ENCODE data around the gene TMPRSS5. TPM values are rescaled to one million over a fixed set of nuclear protein-coding genes. Genes with fewer than 3 reads are reported as not detected.
"Not testable (repeated sequence)": the region's sequence is repeated elsewhere in the genome, so short reads cannot be mapped to it uniquely, and the experiment has no call there.

Gene TMPRSS5
- total and polyA plus RNA-seq, 10 of the 15 experiments (the other 5 are each of a cell fraction or from before 2014, with no cell fraction given): 0.05 to 0.85 (median 0.34) TPM; not detected in 2

DNA sequence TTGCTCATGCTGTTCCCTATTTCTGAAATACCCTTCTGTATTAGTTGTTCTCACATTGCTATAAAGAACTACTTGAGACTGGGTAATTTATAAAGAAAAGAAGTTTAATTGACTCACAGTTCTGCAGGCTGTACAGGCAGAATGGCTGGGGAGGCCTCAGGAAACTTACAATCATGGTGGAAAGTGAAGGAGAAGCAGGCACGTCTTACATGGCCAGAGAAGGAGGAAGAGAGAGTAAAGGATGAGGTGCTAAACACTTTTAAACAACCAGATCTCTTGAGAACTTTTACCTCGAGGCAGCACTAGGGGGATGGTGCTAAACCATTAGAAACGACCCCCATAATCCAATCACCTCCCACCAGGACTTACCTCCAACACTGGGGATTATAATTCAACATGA is 14.4 kb upstream of the TMPRSS5 start:
- SMC1A ChIA-PET (ENCODE audit: uncharacterized antibody, unreplicated experiment); POLR2A ChIA-PET; ATAC-seq: not testable (repeated sequence)

DNA sequence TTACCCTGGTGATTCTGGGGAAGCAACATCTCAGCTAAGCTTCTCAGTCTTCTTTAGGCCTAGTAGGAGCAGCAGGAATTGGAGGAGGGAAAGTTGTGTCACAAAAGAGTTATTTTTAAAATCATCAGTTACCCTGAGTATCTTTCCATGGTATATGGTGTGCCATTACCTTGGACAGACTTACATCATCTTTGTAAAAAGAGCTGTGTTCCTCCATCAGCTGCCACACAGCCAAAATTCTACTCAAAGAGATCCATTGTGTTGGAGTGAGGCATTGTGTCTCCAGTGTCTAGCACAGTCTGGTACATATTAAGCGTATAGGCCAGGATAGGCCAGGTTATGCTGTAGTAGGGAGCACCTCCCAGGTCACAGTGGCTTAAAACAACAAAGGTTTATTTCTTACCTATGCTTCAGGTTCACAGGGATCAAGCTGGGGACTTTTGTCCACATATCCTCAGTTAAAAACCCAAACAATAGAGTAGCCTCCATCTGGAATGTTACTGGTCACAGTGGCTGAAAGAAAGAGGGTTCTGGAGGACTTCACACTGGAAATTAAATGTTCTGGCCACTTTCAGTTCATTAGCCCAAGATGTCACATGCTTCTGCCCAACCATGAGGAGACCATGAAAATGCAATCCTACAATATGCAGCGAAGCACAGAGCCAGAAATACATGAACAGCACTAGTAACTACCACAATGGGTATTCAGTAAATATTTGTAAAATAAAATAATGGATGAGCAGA is 9.9 kb upstream of the TMPRSS5 start:
- no peaks in the 10 kb centered on the region for H3K4me1 ChIP-seq (ENCODE audit: control insufficient read depth, insufficient read depth, low read length)
- no peaks in the 10 kb centered on the region for H3K36me3 ChIP-seq (ENCODE audit: control insufficient read depth in 2 of 2, insufficient read depth in 2 of 2, low read length in 1 of 2)
- H3K4me2 ChIP-seq (ENCODE audit: control insufficient read depth, insufficient read depth): no peak overlapping the region
- no peak for FAIRE-seq
- H2AFZ ChIP-seq (ENCODE audit: control insufficient read depth, low read depth, low read length): no peak overlapping the region
- H3K4me3 ChIP-seq: no peak overlapping the region
- no peaks in the 10 kb centered on the region for H3K9me3 ChIP-seq (replicated peaks; ENCODE audit: control insufficient read depth, insufficient read depth, low read length)
- DNase-seq (ENCODE audit: low read depth, low spot score): no peak
- no peak for ATAC-seq
- CTCF ChIA-PET: no interaction called here
- 64% methylated on average over 2 of the region's 2 CpGs for whole genome bisulfite sequencing (ENCODE audit: insufficient coverage, insufficient replicate concordance, low lambda C conversion rate, missing lambda C conversion rate)
- intact Hi-C loops (cut with micrococcal nuclease; ENCODE audit: unreplicated experiment) (no loop called here), in situ Hi-C loops (cut with MboI) (no loop called here)
- SMC1A ChIA-PET (ENCODE audit: uncharacterized antibody, unreplicated experiment): no interaction called here
- H3K27ac ChIP-seq (ENCODE audit: control insufficient read depth, insufficient read depth): no peak overlapping the region
- H3K79me2 ChIP-seq (ENCODE audit: control insufficient read depth, insufficient read depth, low read length): no peaks in the 10 kb centered on the region
- RAD21 ChIA-PET (ENCODE audit: unreplicated experiment): no interaction called here
- POLR2A ChIA-PET: no interaction called here
- no peaks in the 10 kb centered on the region for H4K20me1 ChIP-seq (ENCODE audit: control insufficient read depth, insufficient read depth)
- no peak overlapping the region for H3K9ac ChIP-seq (ENCODE audit: control insufficient read depth, insufficient read depth, low read length)
- H3K27me3 ChIP-seq (replicated peaks in 1 of 2; ENCODE audit: control insufficient read depth in 2 of 2, insufficient read depth in 2 of 2, low read length in 1 of 2): no peaks in the 10 kb centered on the region
- no TSS peak for BruUV-seq (replicated peaks)
- TF ChIP-seq YY1 (IDR thresholded peaks at IDR 0.05; ENCODE audit: low read depth, low read length) (no peak), CEBPB (IDR thresholded peaks at IDR 0.05; ENCODE audit: borderline replicate concordance in 1 of 2, low read depth in 2 of 2, low read length in 2 of 2) (no peak), CBX5 (IDR thresholded peaks at IDR 0.05; ENCODE audit: low read depth) (no peak), TCF7 (IDR thresholded peaks at IDR 0.05; ENCODE audit: borderline replicate concordance) (no peak), GATAD2B (conservative IDR thresholded peaks at IDR 0.05; ENCODE audit: low read depth) (no peak)
- TF ChIP-seq, protein P1, sequence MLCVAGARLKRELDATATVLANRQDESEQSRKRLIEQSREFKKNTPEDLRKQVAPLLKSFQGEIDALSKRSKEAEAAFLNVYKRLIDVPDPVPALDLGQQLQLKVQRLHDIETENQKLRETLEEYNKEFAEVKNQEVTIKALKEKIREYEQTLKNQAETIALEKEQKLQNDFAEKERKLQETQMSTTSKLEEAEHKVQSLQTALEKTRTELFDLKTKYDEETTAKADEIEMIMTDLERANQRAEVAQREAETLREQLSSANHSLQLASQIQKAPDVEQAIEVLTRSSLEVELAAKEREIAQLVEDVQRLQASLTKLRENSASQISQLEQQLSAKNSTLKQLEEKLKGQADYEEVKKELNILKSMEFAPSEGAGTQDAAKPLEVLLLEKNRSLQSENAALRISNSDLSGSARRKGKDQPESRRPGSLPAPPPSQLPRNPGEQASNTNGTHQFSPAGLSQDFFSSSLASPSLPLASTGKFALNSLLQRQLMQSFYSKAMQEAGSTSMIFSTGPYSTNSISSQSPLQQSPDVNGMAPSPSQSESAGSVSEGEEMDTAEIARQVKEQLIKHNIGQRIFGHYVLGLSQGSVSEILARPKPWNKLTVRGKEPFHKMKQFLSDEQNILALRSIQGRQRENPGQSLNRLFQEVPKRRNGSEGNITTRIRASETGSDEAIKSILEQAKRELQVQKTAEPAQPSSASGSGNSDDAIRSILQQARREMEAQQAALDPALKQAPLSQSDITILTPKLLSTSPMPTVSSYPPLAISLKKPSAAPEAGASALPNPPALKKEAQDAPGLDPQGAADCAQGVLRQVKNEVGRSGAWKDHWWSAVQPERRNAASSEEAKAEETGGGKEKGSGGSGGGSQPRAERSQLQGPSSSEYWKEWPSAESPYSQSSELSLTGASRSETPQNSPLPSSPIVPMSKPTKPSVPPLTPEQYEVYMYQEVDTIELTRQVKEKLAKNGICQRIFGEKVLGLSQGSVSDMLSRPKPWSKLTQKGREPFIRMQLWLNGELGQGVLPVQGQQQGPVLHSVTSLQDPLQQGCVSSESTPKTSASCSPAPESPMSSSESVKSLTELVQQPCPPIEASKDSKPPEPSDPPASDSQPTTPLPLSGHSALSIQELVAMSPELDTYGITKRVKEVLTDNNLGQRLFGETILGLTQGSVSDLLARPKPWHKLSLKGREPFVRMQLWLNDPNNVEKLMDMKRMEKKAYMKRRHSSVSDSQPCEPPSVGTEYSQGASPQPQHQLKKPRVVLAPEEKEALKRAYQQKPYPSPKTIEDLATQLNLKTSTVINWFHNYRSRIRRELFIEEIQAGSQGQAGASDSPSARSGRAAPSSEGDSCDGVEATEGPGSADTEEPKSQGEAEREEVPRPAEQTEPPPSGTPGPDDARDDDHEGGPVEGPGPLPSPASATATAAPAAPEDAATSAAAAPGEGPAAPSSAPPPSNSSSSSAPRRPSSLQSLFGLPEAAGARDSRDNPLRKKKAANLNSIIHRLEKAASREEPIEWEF (IDR thresholded peaks at IDR 0.05; ENCODE audit: insufficient replicate concordance, low read depth, low read length): no peak
- TF ChIP-seq, protein P2, sequence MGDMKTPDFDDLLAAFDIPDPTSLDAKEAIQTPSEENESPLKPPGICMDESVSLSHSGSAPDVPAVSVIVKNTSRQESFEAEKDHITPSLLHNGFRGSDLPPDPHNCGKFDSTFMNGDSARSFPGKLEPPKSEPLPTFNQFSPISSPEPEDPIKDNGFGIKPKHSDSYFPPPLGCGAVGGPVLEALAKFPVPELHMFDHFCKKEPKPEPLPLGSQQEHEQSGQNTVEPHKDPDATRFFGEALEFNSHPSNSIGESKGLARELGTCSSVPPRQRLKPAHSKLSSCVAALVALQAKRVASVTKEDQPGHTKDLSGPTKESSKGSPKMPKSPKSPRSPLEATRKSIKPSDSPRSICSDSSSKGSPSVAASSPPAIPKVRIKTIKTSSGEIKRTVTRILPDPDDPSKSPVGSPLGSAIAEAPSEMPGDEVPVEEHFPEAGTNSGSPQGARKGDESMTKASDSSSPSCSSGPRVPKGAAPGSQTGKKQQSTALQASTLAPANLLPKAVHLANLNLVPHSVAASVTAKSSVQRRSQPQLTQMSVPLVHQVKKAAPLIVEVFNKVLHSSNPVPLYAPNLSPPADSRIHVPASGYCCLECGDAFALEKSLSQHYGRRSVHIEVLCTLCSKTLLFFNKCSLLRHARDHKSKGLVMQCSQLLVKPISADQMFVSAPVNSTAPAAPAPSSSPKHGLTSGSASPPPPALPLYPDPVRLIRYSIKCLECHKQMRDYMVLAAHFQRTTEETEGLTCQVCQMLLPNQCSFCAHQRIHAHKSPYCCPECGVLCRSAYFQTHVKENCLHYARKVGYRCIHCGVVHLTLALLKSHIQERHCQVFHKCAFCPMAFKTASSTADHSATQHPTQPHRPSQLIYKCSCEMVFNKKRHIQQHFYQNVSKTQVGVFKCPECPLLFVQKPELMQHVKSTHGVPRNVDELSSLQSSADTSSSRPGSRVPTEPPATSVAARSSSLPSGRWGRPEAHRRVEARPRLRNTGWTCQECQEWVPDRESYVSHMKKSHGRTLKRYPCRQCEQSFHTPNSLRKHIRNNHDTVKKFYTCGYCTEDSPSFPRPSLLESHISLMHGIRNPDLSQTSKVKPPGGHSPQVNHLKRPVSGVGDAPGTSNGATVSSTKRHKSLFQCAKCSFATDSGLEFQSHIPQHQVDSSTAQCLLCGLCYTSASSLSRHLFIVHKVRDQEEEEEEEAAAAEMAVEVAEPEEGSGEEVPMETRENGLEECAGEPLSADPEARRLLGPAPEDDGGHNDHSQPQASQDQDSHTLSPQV (IDR thresholded peaks at IDR 0.05): no peak

More for the DNA sequence above, 14.4 kb upstream of the TMPRSS5 start:
- H3K9me3 ChIP-seq (replicated peaks; ENCODE audit: control insufficient read depth, insufficient read depth, low read length); BruUV-seq (replicated peaks); H2AFZ ChIP-seq (ENCODE audit: control insufficient read depth, low read depth, low read length); H3K9ac ChIP-seq (ENCODE audit: control insufficient read depth, insufficient read depth, low read length); H3K4me3 ChIP-seq; H3K27me3 ChIP-seq (replicated peaks in 1 of 2; ENCODE audit: control insufficient read depth in 2 of 2, insufficient read depth in 2 of 2, low read length in 1 of 2); H3K4me1 ChIP-seq (ENCODE audit: control insufficient read depth, insufficient read depth, low read length); H4K20me1 ChIP-seq (ENCODE audit: control insufficient read depth, insufficient read depth); H3K27ac ChIP-seq (ENCODE audit: control insufficient read depth, insufficient read depth); in situ Hi-C loops (cut with MboI); CTCF ChIA-PET; H3K4me2 ChIP-seq (ENCODE audit: control insufficient read depth, insufficient read depth); intact Hi-C loops (cut with micrococcal nuclease; ENCODE audit: unreplicated experiment); H3K79me2 ChIP-seq (ENCODE audit: control insufficient read depth, insufficient read depth, low read length); FAIRE-seq; RAD21 ChIA-PET (ENCODE audit: unreplicated experiment); H3K36me3 ChIP-seq (ENCODE audit: control insufficient read depth in 2 of 2, insufficient read depth in 2 of 2, low read length in 1 of 2); DNase-seq (ENCODE audit: low read depth, low spot score): not testable (repeated sequence)
- 12% methylated on average over 3 of the region's 3 CpGs for WGBS (ENCODE audit: insufficient coverage, insufficient replicate concordance, low lambda C conversion rate, missing lambda C conversion rate)

Data from GM12878 (cell line).